HG02623 (cell line): Measurements from ENCODE around the gene INTS12.
A peak's percentile ranks its signal among the peaks of the same experiment; 100 is the strongest.
"Not testable (repeated sequence)": the region's sequence is repeated elsewhere in the genome, so short reads cannot be mapped to it uniquely, and the experiment has no call there.

Experiments
- ATAC-seq: cut with Tn5 transposase; IDR thresholded peaks from one replicate; pipeline ENCODE4 v1.9.1; 2021; ENCODE audit warnings: moderate library complexity; ENCODE audit not compliant: unreplicated experiment

Gene INTS12

GRCh38 chr4:105708181-105709080, at the start of gene INTS12, which contains the start of gene GSTCD:
TSS of gene INTS12 (minus strand) at chr4:105708689. CDS start at chr4:105700005, 8,684 bp downstream.
TSS of gene GSTCD (plus strand) at chr4:105708784. CDS start at chr4:105717614, 8,830 bp downstream.
- ATAC-seq = peak; percentile 78

- no peak for ATAC-seq
Measured at GRCh38 chr4:105755375-105755774, 46.9 kb upstream of the INTS12 start.

- no peak for ATAC-seq
Measured at GRCh38 chr4:105753361-105753760, 44.9 kb upstream of the INTS12 start.

- ATAC-seq = no peak
Measured at GRCh38 chr4:105751718-105752299, 43.3 kb upstream of the INTS12 start.

GRCh38 chr4:105748222-105748621, 39.7 kb upstream of the INTS12 start:
- no peak for ATAC-seq

- no peak for ATAC-seq
Measured at GRCh38 chr4:105741548-105741947, 33.1 kb upstream of the INTS12 start.

- ATAC-seq = not testable (repeated sequence)
Measured at GRCh38 chr4:105735217-105735616, 26.7 kb upstream of the INTS12 start.

GRCh38 chr4:105729895-105730294, 21.4 kb upstream of the INTS12 start:
- ATAC-seq = not testable (repeated sequence)

GRCh38 chr4:105725623-105726022, 17.1 kb upstream of the INTS12 start:
- no peak for ATAC-seq

GRCh38 chr4:105719204-105719603, 10.7 kb upstream of the INTS12 start:
- ATAC-seq = no peak

- no peak for ATAC-seq
Measured at GRCh38 chr4:105715692-105716278, 7.3 kb upstream of the INTS12 start.

GRCh38 chr4:105714932-105715331, 6.4 kb upstream of the INTS12 start:
- ATAC-seq = no peak

- ATAC-seq = peak; percentile 64
Measured at GRCh38 chr4:105714071-105714521, 5.6 kb upstream of the INTS12 start.

- no peak for ATAC-seq
Measured at GRCh38 chr4:105712766-105713165, 4.3 kb upstream of the INTS12 start.

- ATAC-seq = no peak
Measured at GRCh38 chr4:105710678-105711077, 2.2 kb upstream of the INTS12 start.

- no peak for ATAC-seq
Measured at GRCh38 chr4:105710012-105710600, 1.6 kb upstream of the INTS12 start.

GRCh38 chr4:105709081-105709450, 577 bp upstream of the INTS12 start:
- ATAC-seq = peak; percentile 26

- no peak for ATAC-seq
Measured at GRCh38 chr4:105707782-105708180, 708 bp downstream of the INTS12 start.

GRCh38 chr4:105698607-105699006, 9.9 kb downstream of the INTS12 start:
- ATAC-seq = no peak

- ATAC-seq = not testable (repeated sequence)
Measured at GRCh38 chr4:105695832-105696231, 12.7 kb downstream of the INTS12 start.

GRCh38 chr4:105694812-105695211, 13.7 kb downstream of the INTS12 start:
- ATAC-seq = not testable (repeated sequence)
